Kidney epithelial cell (primary cell): ENCODE results near the gene SNRNP70. TPM values are rescaled to one million over a fixed set of nuclear protein-coding genes. Genes with fewer than 3 reads are reported as not detected.
A peak's percentile ranks its signal among the peaks of the same experiment; 100 is the strongest.

Source experiments
- DNase-seq: peaks from one replicate; pipeline ENCODE4 v3.0.0-alpha.2; 2010; ENCODE audit warnings: low read depth
- H3K27me3 ChIP-seq: 2 replicates; pipeline ENCODE4 v1.6.0; 2011; ENCODE audit warnings: low read length; ENCODE audit not compliant: control insufficient read depth, insufficient read depth
- H3K36me3 ChIP-seq: 2 replicates; pipeline ENCODE4 v1.5.1; 2011; ENCODE audit warnings: low read length; ENCODE audit not compliant: control insufficient read depth, insufficient read depth
- H3K4me3 ChIP-seq: 2 replicates; pipeline ENCODE4 v1.5.1; 2011; ENCODE audit warnings: low read depth, mild to moderate bottlenecking, control low read depth, low read length
- CTCF ChIP-seq: IDR thresholded peaks from 2 replicates; pipeline ENCODE4 v1.5.1; 2011; ENCODE audit warnings: mild to moderate bottlenecking, moderate library complexity, low read length, control low read depth, inconsistent platforms; ENCODE audit not compliant: insufficient read depth, poor library complexity, severe bottlenecking
- total RNA-seq: library from RNA; depleted of rRNA; stranded (reverse); fragments of >200 nt; gene quantifications from 2 replicates; pipeline ENCODE4 v1.2.3, GENCODE V29; 2015

Gene SNRNP70
- total RNA-seq, 1 donor from 2014 or later, result 108 TPM

GRCh38 chr19:49127674-49128544 lies 42.7 kb downstream of the SNRNP70 start:
- Histone ChIP-seq H3K4me3 (peak overlapping the region; percentile 28), H3K27me3 (peaks cover 8% of the 10 kb centered on the region), H3K36me3 (no peaks in the 10 kb centered on the region)
- TF ChIP-seq CTCF, result no peak
- peak; percentile 71 for DNase-seq

GRCh38 chr19:49128545-49129237 lies 43.4 kb downstream of the SNRNP70 start:
- peak overlapping the region; percentile 28 for H3K4me3 ChIP-seq

GRCh38 chr19:49129238-49129583 lies 44.0 kb downstream of the SNRNP70 start:
- no peak for DNase-seq
- Histone ChIP-seq H3K36me3 (no peaks in the 10 kb centered on the region), H3K27me3 (peaks cover 16% of the 10 kb centered on the region), H3K4me3 (no peak overlapping the region)
- TF ChIP-seq CTCF, result no peak

More at GRCh38 chr19:49128545-49129237, 43.4 kb downstream of the SNRNP70 start:
- Histone ChIP-seq H3K27me3 (peaks cover 13% of the 10 kb centered on the region), H3K36me3 (no peaks in the 10 kb centered on the region)
- no peak for DNase-seq
- TF ChIP-seq CTCF, result no peak

- TF ChIP-seq CTCF, result no peak
- no peak for DNase-seq
- H3K27me3 ChIP-seq, result peaks cover 16% of the 10 kb centered on the region
- H3K4me3 ChIP-seq, result no peak overlapping the region
- no peaks in the 10 kb centered on the region for H3K36me3 ChIP-seq
These were observed 45.1 kb downstream of the SNRNP70 start for GRCh38 chr19:49130325-49130724.

GRCh38 chr19:49132974-49133609 lies 47.8 kb downstream of the SNRNP70 start:
- Histone ChIP-seq H3K36me3 (no peaks in the 10 kb centered on the region), H3K4me3 (peak overlapping the region; percentile 13), H3K27me3 (peaks cover 13% of the 10 kb centered on the region)
- DNase-seq, result no peak
- no peak for TF ChIP-seq CTCF
